HG03064 (cell line): ENCODE measurements around the gene COL18A1.
"Not testable (repeated sequence)": the region's sequence is repeated elsewhere in the genome, so short reads cannot be mapped to it uniquely, and the experiment has no call there.

ENCODE experiments used
- ATAC-seq: cut with Tn5 transposase; IDR thresholded peaks from one replicate; pipeline ENCODE4 v1.9.1; 2021; ENCODE audit warnings: low read depth; ENCODE audit not compliant: unreplicated experiment

The COL18A1 gene

DNA sequence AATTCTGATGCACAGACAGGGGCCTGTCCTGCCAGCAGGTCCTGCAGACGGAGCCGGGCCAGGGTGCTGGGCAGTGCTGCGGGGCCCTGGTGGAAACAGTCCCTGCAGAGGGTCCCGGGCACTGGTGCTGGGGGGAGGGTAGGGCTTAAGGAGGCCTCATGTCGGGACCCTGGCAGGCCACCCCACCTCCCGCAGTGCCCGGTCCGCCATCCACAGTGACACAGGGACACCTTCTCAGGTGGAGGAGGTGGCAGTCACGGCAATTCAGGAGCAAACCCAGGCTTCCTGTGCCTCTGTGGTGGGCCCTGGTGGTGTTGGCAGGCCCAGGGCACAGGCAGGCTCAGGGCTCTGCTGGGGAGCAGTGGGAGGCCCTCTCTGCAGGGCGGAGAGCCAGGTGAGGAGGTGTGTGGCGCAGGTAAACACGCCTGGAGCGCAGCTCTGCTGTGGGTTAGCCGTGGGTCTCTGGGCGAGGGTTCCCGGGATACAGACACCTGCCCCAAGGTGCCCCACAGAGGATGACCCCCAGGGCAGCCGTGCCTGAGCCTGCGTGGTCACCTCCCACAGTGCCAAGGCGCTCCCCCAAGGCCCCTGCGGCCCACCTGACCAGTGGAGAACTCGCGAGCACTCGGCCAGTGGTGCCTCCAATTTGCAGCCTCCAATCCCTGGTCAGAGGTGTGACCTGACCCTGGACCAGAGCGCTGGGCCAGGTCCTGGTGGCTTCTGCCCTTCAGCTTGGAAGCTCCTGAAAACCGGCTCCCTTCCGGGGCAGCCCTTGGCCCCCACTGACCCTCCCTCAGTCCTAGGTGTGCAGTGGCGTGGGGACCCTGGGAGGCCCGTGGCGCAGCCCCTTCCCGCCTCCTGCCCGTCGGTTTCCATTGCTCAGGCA lies 19.2 kb downstream of the COL18A1 start:
- ATAC-seq = no peak

DNA sequence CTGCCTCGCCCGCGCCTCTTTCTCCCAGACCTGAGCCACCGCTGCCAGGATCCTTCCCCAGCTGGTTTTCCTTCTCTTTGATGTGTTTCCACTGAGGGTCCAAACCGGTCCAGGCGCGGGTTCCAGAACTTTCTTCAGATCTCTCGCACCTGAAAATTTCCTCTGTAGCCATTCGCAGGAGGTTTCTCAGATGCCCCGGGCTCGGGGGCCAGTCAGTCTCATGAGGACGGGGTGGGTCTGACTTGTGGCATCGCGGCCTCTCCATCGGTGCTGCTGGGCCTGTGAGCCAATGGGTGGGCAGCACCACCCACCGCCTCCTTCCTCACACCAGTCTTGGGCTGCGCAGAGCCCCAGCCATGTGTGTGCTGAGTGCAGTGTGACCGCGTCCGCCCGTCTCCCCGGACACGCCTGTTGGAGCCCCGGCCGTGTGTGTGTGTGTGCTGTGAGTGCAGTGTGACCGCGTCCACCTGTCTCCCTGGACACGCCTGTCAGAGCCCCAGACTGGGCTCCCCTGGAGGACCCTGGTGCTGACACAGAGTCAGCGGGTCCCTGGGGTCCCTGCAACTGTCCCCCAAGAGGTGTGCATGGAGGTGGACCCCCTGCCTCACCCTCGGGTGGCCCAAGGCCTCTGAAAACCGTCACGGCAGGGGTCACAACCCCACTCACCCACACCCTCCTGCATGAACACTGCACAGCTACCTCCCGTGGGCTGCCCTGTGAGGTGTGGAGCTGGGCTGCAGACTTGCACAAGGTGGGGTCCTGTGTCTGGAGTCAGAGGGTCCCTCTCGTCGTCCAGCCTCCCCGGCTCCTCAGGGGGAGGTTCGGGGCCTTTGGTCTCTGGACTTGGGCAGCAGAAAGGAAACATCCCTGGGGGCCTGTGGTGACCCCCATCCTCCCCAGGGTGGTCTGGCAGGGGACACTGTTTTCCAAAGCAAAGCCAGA lies 20.2 kb downstream of the COL18A1 start:
- ATAC-seq = no peak

DNA sequence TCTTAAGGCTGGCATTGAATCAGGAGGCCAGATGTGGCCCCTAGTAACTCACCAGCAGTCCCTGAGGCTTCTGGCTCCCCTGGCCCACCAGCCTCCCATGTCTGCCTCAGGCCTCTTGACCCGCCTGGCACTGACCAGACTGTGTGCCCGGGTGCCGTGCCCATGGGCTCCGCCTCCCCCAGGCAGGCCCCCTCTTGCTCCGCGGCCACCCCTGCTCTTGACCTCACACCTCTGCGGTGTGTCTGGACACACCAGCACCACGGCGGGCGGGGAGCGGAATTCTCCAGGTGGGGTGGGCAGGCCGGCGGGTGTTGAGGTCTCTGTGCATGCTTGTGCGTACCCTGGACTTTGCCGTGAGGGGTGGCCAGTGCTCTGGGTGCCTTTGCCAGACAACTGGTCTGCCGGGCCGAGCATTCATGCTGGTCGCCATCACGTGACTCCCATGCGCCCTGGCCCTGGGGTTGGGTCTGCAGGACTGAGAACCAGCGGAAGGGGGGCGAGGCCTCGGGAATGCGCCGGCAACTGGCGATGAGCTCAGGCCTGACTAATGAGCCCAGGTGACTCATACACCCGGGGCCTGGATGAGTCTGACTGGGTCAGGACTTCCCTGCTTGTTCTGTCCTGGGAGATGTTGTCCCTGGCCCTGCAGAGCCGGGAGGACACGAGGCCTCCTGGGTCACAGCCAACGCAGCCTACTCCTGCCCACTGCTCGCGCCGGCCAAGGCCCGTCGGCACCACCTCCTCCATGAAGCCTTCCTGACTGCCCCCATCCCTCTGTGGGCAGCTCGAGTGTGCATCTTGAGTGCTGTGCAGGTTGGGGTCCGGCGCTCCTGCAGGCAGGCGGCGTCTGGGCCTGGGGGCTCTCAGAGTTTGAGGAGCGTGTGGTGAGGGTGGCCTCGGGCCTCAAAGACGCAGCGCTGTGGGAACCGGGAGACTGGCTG lies 22.6 kb downstream of the COL18A1 start:
- ATAC-seq = no peak

GRCh38 chr21:45428534-45428933 lies 23.6 kb downstream of the COL18A1 start:
- no peak for ATAC-seq

DNA sequence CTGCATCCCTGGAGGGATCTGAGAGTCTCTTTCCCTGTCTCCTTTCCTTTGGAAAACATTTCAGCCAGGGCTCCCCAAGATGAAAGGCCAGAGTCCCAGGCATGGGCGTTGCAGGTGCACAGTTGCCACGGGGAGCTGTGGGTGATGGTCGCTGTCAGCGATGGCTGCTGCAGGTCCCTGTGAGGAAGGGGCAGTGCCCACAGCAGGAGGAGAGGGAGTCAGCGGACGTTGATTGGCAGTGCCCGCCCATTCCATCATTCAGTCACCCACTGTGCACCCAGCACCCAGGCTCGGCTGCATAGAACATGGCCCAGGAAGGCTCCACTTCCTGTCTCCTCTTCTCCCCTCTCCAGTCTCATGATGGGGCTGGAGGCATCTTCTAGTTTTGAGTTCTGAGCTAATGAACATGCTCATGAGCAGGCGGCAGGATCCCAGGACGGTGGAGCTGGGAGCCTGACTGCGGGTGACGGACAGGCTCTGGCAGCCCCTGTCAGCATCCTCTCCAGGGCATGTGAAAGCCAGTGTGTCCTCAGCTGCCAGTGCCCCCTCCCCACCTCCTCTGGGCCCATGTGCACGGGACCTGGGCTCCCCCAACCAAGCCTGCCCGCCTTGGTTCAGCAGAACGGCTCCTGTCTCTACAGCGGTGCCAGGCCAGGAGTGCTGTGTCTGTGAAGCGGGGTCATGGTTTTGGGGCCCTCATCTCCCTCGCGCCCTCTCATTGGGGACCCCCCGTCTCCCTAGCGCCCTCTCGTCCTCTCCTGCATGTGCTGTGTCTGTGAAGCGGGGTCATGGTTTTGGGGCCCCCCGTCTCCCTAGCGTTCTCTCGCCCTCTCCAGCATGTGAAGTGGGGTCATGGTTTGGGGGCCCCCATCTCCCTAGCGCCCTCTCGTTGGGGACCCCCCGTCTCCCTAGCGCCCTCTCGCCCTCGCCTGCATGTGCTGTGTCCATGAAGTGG lies 24.5 kb downstream of the COL18A1 start:
- no peak for ATAC-seq

DNA sequence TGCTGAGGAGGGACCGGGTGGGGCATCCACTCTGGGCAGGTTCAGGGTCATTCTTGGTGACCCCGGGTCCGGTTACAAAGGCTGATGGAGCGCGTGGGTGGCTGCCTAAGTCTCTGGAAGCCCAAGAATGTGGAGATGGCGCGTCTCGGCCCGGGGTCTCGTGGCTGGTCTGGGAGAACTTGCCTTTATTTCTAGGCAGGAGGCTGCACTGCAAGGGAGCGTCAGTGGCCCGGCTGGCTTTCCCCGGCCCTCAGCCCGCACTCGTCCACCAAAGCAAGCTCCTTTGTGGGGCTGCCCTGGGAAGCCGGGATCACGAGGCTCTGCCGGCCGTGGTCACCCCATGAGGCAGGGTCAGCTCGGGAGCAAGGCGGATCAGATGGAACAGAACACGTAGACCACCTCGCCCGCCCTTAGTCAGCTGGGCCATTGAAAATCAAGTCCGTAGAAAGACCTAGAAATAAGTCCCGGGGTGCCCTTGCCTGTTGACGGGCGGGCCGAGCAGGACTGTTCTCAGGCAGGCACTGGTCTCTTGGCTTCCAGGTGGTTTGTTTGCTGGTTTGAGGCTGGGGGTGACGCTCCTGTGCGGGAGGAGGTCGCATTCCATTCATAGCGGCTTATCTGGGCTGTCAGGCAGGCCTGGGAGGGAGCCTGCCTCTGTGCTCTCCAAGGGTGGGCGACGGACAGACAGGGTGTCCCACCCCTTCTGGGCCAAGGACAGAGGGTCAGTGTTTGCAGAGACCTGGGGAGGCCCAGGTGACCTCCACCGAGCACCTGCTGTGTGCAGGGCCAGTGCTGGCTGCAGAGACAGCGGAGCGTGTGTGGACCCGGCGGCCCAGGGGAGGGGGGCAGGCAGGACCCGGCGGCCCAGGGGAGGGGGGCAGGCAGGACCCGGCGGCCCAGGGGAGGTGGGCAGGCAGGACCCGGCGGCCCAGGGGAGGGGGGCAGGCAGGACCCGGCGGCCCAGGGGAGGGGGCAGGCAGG lies 25.8 kb downstream of the COL18A1 start:
- ATAC-seq = no peak

- ATAC-seq = no peak
These were observed 27.0 kb downstream of the COL18A1 start for GRCh38 chr21:45431781-45432572.

- ATAC-seq = no peak
These were observed 27.8 kb downstream of the COL18A1 start for GRCh38 chr21:45432575-45433255.

- ATAC-seq = no peak
These were observed 28.3 kb downstream of the COL18A1 start for GRCh38 chr21:45433301-45433700.

GRCh38 chr21:45433911-45434644 lies 29.1 kb downstream of the COL18A1 start:
- ATAC-seq = no peak

DNA sequence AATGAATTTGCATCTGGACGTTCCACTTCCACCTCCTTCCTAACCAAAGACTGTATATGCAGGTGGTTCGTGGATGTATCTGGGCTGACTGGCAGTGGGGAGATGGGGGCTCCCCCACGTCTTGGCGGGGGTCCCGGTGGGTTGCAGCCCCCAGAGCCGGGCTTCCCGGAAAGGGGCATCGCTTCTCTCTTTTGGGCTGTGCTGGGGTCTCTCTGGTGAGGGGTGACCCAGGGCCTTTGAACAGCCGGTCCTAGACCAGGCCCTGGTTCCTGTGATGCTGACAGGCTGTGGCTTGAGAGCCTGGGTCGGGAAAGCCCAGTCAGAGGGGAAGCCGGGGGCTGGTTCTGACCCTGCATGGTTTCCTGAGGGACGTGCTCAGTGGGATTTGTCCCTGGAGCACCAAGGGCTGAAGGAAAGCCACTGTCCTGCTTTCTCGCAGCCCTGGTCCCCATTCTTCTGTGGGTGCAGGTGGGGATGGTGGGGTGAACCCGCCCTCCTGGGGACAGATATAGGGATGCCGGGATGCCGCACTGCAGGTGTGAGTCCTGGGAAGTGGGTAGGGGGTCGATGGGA lies 29.8 kb downstream of the COL18A1 start:
- no peak for ATAC-seq

GRCh38 chr21:45435405-45435981 lies 30.5 kb downstream of the COL18A1 start:
- no peak for ATAC-seq

DNA sequence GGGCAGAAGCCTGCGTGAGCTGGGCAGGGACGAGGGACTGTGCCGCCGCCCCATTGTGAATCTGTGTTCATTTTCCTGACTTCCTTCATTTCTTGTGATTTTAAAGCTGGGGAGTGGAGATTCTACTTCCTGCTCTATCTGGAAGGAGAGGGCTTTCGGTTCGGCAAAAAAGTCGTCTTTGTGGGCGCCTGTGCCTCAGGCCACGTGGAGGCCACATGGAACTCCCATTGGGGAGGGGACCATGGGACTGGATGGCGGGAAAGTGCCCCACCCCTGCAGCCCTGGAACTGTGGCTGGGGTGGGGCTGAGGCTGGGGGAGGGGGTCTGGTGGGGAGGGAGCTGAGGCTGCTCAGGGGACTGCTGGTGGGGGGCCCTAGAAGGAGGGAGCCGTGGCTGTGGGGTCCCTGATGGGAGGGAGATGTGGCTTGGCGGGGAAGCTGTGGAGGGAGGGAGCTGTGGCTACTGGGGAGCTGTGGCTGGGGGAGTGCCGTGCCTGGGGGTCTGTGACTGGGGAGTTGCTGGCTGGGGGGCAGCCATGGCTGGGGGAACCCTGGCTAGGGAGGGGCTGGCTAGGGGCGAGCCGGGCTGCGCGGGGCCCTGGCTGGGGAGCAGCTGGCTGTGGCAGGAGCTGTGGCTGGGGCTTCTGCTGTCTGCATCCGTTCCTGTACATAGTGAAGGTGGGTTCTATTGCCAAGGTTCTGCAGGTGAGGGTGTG lies 31.5 kb downstream of the COL18A1 start:
- ATAC-seq = no peak

DNA sequence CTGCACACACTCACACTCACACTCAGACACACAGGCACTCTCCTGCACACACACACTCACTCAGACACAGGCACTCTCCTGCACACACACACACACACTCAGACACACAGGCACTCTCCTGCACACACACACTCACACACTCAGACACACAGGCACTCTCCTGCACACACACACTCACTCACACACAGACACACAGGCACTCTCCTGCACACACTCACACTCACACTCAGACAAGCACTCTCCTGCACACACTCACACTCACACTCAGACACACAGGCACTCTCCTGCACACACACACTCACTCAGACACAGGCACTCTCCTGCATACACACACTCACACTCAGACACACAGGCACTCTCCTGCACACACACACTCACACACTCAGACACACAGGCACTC lies 32.9 kb downstream of the COL18A1 start:
- ATAC-seq = not testable (repeated sequence)
